WERI-Rb-1 (cell line): ENCODE results near the gene P2RY10.
"Not testable (repeated sequence)": the region's sequence is repeated elsewhere in the genome, so short reads cannot be mapped to it uniquely, and the experiment has no call there.

Experiments
- DNase-seq: peaks from one replicate; pipeline ENCODE4 v3.0.0-alpha.2; 2020
- H3K27ac ChIP-seq: fragments of 250-450 bp; sonication (Bioruptor Pico); 2 replicates; pipeline ENCODE4 v1.5.1; 2020; ENCODE audit warnings: mild to moderate bottlenecking, moderate library complexity
- H3K27me3 ChIP-seq: fragments of 250-450 bp; sonication (Bioruptor Pico); 2 replicates; pipeline ENCODE4 v1.5.1; 2021; ENCODE audit warnings: mild to moderate bottlenecking, low read depth, moderate library complexity; ENCODE audit not compliant: insufficient read depth, severe bottlenecking
- H3K36me3 ChIP-seq: fragments of 250-450 bp; sonication (Bioruptor Pico); 2 replicates; pipeline ENCODE4 v1.5.1; 2020; ENCODE audit warnings: mild to moderate bottlenecking, moderate library complexity
- H3K4me3 ChIP-seq: 2 replicates; pipeline ENCODE4 v1.5.1; 2011; ENCODE audit warnings: low read depth, mild to moderate bottlenecking, control low read depth, low read length
- H3K9me3 ChIP-seq: fragments of 250-450 bp; sonication (Bioruptor Pico); 2 replicates; pipeline ENCODE4 v1.5.1; 2021; ENCODE audit warnings: mild to moderate bottlenecking, moderate library complexity; ENCODE audit not compliant: severe bottlenecking
- TF ChIP-seq, protein P1 (sequence below): IDR thresholded peaks from 2 replicates; pipeline ENCODE4 v1.5.1; 2011; ENCODE audit warnings: low read depth, mild to moderate bottlenecking, control low read depth, inconsistent platforms, low read length

The P2RY10 gene

DNA sequence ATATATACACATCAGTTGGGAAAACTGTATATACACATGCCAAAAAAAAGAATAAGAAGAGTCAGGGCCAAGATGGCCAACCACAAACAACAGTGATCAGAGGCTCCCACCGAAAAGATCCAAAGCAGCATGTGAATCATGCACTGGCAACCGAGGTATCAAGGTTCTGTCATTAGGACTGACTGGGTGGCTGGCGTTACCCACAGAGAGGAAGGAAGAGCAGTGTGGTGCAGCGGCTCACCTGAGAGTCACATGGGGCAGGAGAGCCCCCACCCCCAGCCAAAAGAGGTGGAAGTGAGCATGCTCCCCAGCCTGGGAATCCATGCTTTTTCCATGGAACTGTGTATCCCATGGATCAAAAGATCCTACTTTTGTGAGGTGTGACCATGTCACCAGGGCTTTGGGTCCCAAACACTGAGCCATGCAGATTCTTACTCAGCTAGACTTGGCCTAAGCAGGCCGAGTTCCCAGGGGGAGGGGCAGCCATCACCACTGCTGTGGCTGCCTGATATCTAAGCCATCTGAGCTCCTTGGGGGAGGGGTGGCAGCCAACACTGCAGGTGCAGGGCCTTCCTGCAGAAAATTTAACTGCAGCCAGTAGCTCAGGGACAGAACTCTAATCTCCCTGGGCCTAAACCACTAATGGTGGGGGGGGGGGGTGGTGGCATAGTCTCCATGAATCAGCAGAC lies 52.8 kb downstream of the P2RY10 start:
- no peak for DNase-seq
- Histone ChIP-seq H3K9me3 (no peaks in the 10 kb centered on the region), H3K27me3 (no peaks in the 10 kb centered on the region), H3K4me3 (no peak overlapping the region), H3K27ac (no peak overlapping the region), H3K36me3 (no peaks in the 10 kb centered on the region)
- TF ChIP-seq, protein P1, sequence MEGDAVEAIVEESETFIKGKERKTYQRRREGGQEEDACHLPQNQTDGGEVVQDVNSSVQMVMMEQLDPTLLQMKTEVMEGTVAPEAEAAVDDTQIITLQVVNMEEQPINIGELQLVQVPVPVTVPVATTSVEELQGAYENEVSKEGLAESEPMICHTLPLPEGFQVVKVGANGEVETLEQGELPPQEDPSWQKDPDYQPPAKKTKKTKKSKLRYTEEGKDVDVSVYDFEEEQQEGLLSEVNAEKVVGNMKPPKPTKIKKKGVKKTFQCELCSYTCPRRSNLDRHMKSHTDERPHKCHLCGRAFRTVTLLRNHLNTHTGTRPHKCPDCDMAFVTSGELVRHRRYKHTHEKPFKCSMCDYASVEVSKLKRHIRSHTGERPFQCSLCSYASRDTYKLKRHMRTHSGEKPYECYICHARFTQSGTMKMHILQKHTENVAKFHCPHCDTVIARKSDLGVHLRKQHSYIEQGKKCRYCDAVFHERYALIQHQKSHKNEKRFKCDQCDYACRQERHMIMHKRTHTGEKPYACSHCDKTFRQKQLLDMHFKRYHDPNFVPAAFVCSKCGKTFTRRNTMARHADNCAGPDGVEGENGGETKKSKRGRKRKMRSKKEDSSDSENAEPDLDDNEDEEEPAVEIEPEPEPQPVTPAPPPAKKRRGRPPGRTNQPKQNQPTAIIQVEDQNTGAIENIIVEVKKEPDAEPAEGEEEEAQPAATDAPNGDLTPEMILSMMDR = no peak

DNA sequence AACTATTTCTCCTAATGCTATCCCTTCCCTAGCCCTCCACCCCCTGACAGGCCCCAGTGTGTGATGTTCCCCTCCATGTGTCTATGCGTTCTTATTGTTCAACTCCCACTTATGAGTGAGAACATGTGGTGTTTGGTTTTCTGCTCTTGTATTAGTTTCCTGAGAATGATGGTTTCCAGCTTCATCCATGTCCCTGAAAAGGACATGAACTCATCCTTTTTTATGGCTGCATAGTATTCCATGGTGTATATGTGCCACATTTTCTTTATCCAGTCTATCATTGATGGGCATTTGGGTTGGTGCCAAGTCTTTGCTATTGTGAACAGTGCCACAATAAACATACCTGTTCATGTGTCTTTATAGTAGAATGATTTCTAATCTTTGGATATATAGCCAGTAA lies 62.3 kb downstream of the P2RY10 start:
- not testable (repeated sequence) for H3K27ac ChIP-seq, H3K36me3 ChIP-seq, H3K4me3 ChIP-seq

More for the DNA sequence above, 62.3 kb downstream of the P2RY10 start:
- DNase-seq, H3K27me3 ChIP-seq, H3K9me3 ChIP-seq: not testable (repeated sequence)
